Activated CD4-positive, alpha-beta memory T cell treated with anti-CD3 and anti-CD28 coated beads, Interleukin-2, amount 10 ng/mL, durations not matched to agents 7 days and 5 days (primary cell): ENCODE data around the gene NDUFAF8. TPM values are rescaled to one million over a fixed set of nuclear protein-coding genes. Genes with fewer than 3 reads are reported as not detected.
A peak's percentile ranks its signal among the peaks of the same experiment; 100 is the strongest.

Experiments
- CTCF ChIA-PET: fragments of 350-600 bp; sonication (Branson Sonifier 250); formaldehyde crosslinking; loops from one replicate; lab custom pipeline; 2021; ENCODE audit warnings: antibody characterized with exemption, inconsistent platforms; lab: Charles Lee
- POLR2A ChIA-PET: fragments of 350-600 bp; sonication (Branson Sonifier 250); formaldehyde crosslinking; loops from one replicate; lab custom pipeline; 2021; ENCODE audit warnings: antibody characterized with exemption; lab: Charles Lee
- DNase-seq: peaks from one replicate; pipeline ENCODE4 v3.0.0-alpha.2; 2020
- H3K27ac Mint-ChIP-seq: one replicate; pipeline ENCODE4 v1.8.0; 2021; ENCODE audit warnings: mild to moderate bottlenecking, mixed read lengths
- H3K27me3 Mint-ChIP-seq: one replicate; pipeline ENCODE4 v1.8.0; 2021; ENCODE audit warnings: mixed read lengths
- H3K36me3 Mint-ChIP-seq: one replicate; pipeline ENCODE4 v1.8.0; 2021; ENCODE audit warnings: low read depth, mixed read lengths
- H3K4me1 Mint-ChIP-seq: one replicate; pipeline ENCODE4 v1.8.0; 2021; ENCODE audit warnings: mixed read lengths
- H3K4me3 Mint-ChIP-seq: one replicate; pipeline ENCODE4 v1.8.0; 2021; ENCODE audit warnings: mild to moderate bottlenecking, mixed read lengths
- H3K9me3 Mint-ChIP-seq: one replicate; pipeline ENCODE4 v1.8.0; 2021; ENCODE audit warnings: mixed read lengths
- total RNA-seq, 2 experiments: library from RNA; stranded (reverse); gene quantifications; one replicate each; pipeline ENCODE4 v1.2.3, GENCODE V29; 2021

Gene NDUFAF8
- total RNA-seq, 2 experiments from 2014 or later: 27.8 to 33.5 TPM

DNA sequence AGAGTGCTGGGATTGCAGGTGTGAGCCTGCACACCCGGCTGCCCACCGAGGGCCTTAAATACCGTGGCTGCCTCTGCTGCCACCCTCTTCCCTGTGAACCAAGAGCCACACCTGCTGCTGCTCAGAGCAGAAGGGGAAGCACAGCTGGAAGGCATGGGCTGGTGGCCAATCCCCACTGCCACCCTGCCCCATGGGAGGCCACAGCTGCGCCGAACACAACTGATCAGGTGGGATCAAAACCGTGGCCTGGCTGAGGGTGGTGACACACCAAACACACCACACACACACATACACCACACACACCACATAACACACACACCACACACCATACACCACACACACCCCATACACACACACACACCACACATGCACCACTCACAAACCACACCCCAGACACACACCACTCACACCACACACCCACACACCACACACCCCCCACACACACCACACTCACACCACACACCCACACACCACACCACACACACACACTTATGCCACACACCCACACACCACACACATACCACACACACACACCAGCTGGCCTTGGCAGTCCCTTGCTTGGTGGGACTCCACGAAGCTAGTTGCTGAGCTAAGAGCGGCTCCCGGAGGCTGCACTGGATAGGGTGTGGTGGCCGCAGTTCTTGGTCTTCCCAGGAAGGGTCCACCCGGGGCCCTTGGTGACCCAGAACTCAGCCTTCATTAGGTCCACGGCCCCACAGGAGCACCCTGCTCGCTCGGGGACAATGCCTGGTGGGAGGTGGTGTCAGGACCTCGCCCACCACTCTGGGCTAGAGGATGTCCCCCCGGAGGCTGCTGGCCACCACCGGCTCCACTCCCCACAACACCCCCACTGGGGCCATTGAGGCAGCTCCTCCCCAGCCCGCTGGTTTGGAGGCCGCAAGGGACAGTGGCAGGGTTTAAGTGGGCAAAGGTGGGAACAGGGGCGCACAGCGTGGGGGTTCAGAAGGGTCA lies 31.2 kb upstream of the NDUFAF8 start:
- no peak overlapping the region for H3K4me3 Mint-ChIP-seq
- H3K4me1 Mint-ChIP-seq: no peaks in the 10 kb centered on the region
- POLR2A ChIA-PET: no interaction called here
- no peak overlapping the region for H3K27ac Mint-ChIP-seq
- no peaks in the 10 kb centered on the region for H3K27me3 Mint-ChIP-seq
- H3K9me3 Mint-ChIP-seq: no peaks in the 10 kb centered on the region
- CTCF ChIA-PET: no interaction called here
- DNase-seq: no peak
- H3K36me3 Mint-ChIP-seq: no peaks in the 10 kb centered on the region

GRCh38 chr17:81208651-81209050 lies 30.5 kb upstream of the NDUFAF8 start:
- no peak overlapping the region for H3K4me3 Mint-ChIP-seq
- H3K27me3 Mint-ChIP-seq: no peaks in the 10 kb centered on the region
- H3K27ac Mint-ChIP-seq: no peak overlapping the region
- POLR2A ChIA-PET: no interaction called here
- no peaks in the 10 kb centered on the region for H3K36me3 Mint-ChIP-seq
- CTCF ChIA-PET: no interaction called here
- H3K9me3 Mint-ChIP-seq: no peaks in the 10 kb centered on the region
- no peak for DNase-seq
- H3K4me1 Mint-ChIP-seq: no peaks in the 10 kb centered on the region

- Mint-ChIP-seq H3K27me3 (no peaks in the 10 kb centered on the region), H3K4me1 (no peaks in the 10 kb centered on the region), H3K36me3 (no peaks in the 10 kb centered on the region), H3K27ac (no peak overlapping the region), H3K9me3 (no peaks in the 10 kb centered on the region), H3K4me3 (no peak overlapping the region)
- ChIA-PET CTCF (no interaction called here), POLR2A (no interaction called here)
- DNase-seq: no peak
Observed at GRCh38 chr17:81209141-81209540, 30.0 kb upstream of the NDUFAF8 start.

- H3K27ac Mint-ChIP-seq: no peak overlapping the region
- ChIA-PET POLR2A (interaction anchor here (0.6 kb wide), 1 partner anchor 9 kb away, joined by 3 read pairs; no protein-coding TSS in a partner anchor), CTCF (no interaction called here)
- no peaks in the 10 kb centered on the region for H3K36me3 Mint-ChIP-seq
- DNase-seq: no peak
- H3K4me1 Mint-ChIP-seq: no peaks in the 10 kb centered on the region
- H3K27me3 Mint-ChIP-seq: no peaks in the 10 kb centered on the region
- H3K4me3 Mint-ChIP-seq: no peak overlapping the region
- H3K9me3 Mint-ChIP-seq: no peaks in the 10 kb centered on the region
Observed at GRCh38 chr17:81210466-81210865, 28.7 kb upstream of the NDUFAF8 start.

GRCh38 chr17:81210868-81211267 lies 28.2 kb upstream of the NDUFAF8 start:
- Mint-ChIP-seq H3K27ac (no peak overlapping the region), H3K9me3 (no peaks in the 10 kb centered on the region), H3K36me3 (no peaks in the 10 kb centered on the region), H3K27me3 (no peaks in the 10 kb centered on the region), H3K4me3 (no peak overlapping the region), H3K4me1 (no peaks in the 10 kb centered on the region)
- DNase-seq: no peak
- POLR2A ChIA-PET: interaction anchor here (0.6 kb wide), 1 partner anchor 10 kb away, joined by 3 read pairs; no protein-coding TSS in a partner anchor
- CTCF ChIA-PET: interaction anchor here (0.6 kb wide), 1 partner anchor 60 kb away, joined by 4 read pairs; no protein-coding TSS in a partner anchor

- H3K27me3 Mint-ChIP-seq: no peaks in the 10 kb centered on the region
- H3K9me3 Mint-ChIP-seq: no peaks in the 10 kb centered on the region
- no peak for DNase-seq
- no peak overlapping the region for H3K27ac Mint-ChIP-seq
- ChIA-PET CTCF (no interaction called here), POLR2A (no interaction called here)
- H3K4me3 Mint-ChIP-seq: no peak overlapping the region
- no peaks in the 10 kb centered on the region for H3K36me3 Mint-ChIP-seq
- H3K4me1 Mint-ChIP-seq: no peaks in the 10 kb centered on the region
Observed at GRCh38 chr17:81212365-81212764, 26.8 kb upstream of the NDUFAF8 start.

GRCh38 chr17:81213978-81214377 lies 25.1 kb upstream of the NDUFAF8 start:
- H3K27me3 Mint-ChIP-seq: no peaks in the 10 kb centered on the region
- ChIA-PET POLR2A (no interaction called here), CTCF (no interaction called here)
- H3K36me3 Mint-ChIP-seq: no peaks in the 10 kb centered on the region
- H3K27ac Mint-ChIP-seq: no peak overlapping the region
- no peaks in the 10 kb centered on the region for H3K9me3 Mint-ChIP-seq
- no peak overlapping the region for H3K4me3 Mint-ChIP-seq
- DNase-seq: no peak
- H3K4me1 Mint-ChIP-seq: no peaks in the 10 kb centered on the region

GRCh38 chr17:81217491-81217890 lies 21.6 kb upstream of the NDUFAF8 start:
- CTCF ChIA-PET: no interaction called here
- Mint-ChIP-seq H3K27ac (no peak overlapping the region), H3K9me3 (no peaks in the 10 kb centered on the region), H3K4me1 (peaks cover 9% of the 10 kb centered on the region), H3K4me3 (no peak overlapping the region), H3K27me3 (no peaks in the 10 kb centered on the region), H3K36me3 (no peaks in the 10 kb centered on the region)
- DNase-seq: no peak
- POLR2A ChIA-PET: no interaction called here

- Mint-ChIP-seq H3K9me3 (no peaks in the 10 kb centered on the region), H3K27me3 (no peaks in the 10 kb centered on the region), H3K4me3 (no peak overlapping the region), H3K36me3 (no peaks in the 10 kb centered on the region), H3K4me1 (peaks cover 11% of the 10 kb centered on the region), H3K27ac (no peak overlapping the region)
- POLR2A ChIA-PET: no interaction called here
- no peak for DNase-seq
- CTCF ChIA-PET: no interaction called here
Observed at GRCh38 chr17:81218459-81218858, 20.7 kb upstream of the NDUFAF8 start.

- no peak overlapping the region for H3K27ac Mint-ChIP-seq
- H3K27me3 Mint-ChIP-seq: peaks cover 3% of the 10 kb centered on the region
- H3K4me3 Mint-ChIP-seq: no peak overlapping the region
- no peaks in the 10 kb centered on the region for H3K9me3 Mint-ChIP-seq
- ChIA-PET CTCF (no interaction called here), POLR2A (interaction anchor here (1.0 kb wide), 1 partner anchor 20 kb away, joined by 3 read pairs; the partner anchor contains the start of genes NDUFAF8 and TEPSIN)
- no peak for DNase-seq
- peaks cover 17% of the 10 kb centered on the region for H3K4me1 Mint-ChIP-seq
- H3K36me3 Mint-ChIP-seq: no peaks in the 10 kb centered on the region
Observed at GRCh38 chr17:81218991-81219390, 20.1 kb upstream of the NDUFAF8 start.

- Mint-ChIP-seq H3K4me1 (peaks cover 17% of the 10 kb centered on the region), H3K27me3 (peaks cover 3% of the 10 kb centered on the region), H3K27ac (no peak overlapping the region), H3K4me3 (no peak overlapping the region), H3K36me3 (no peaks in the 10 kb centered on the region), H3K9me3 (no peaks in the 10 kb centered on the region)
- DNase-seq: no peak
- ChIA-PET POLR2A (interaction anchor here (1.0 kb wide), 1 partner anchor 20 kb away, joined by 3 read pairs; the partner anchor contains the start of genes NDUFAF8 and TEPSIN), CTCF (no interaction called here)
Observed at GRCh38 chr17:81219476-81220180, 19.5 kb upstream of the NDUFAF8 start.

GRCh38 chr17:81221371-81221841 lies 17.7 kb upstream of the NDUFAF8 start:
- peaks cover 3% of the 10 kb centered on the region for H3K9me3 Mint-ChIP-seq
- ChIA-PET POLR2A (interaction anchor here (1.6 kb wide), 1 partner anchor 18 kb away, joined by 5 read pairs; the partner anchor contains the start of genes NDUFAF8 and TEPSIN), CTCF (no interaction called here)
- DNase-seq: no peak
- no peak overlapping the region for H3K27ac Mint-ChIP-seq
- H3K36me3 Mint-ChIP-seq: no peaks in the 10 kb centered on the region
- peak overlapping the region; percentile 77 for H3K4me3 Mint-ChIP-seq
- peaks cover 3% of the 10 kb centered on the region for H3K27me3 Mint-ChIP-seq
- H3K4me1 Mint-ChIP-seq: peaks cover 17% of the 10 kb centered on the region
